Hepatocyte (in vitro differentiated cells): ENCODE data around the gene OTUD5.

Experiments
- CTCF ChIP-seq: fragments of 200-600 bp; sonication (generic); IDR thresholded peaks from 2 replicates; pipeline ENCODE4 v1.5.1; 2016; ENCODE audit warnings: antibody characterized with exemption, mild to moderate bottlenecking; ENCODE audit not compliant: poor library complexity
- EZH2 ChIP-seq: fragments of 200-600 bp; sonication (generic); IDR thresholded peaks from 2 replicates; pipeline ENCODE4 v1.6.1; 2016; ENCODE audit warnings: antibody characterized with exemption, mild to moderate bottlenecking, borderline replicate concordance
- EZH2phosphoT487 ChIP-seq: fragments of 200-600 bp; sonication (generic); IDR thresholded peaks from one replicate; pipeline ENCODE4 v1.6.1; 2018; ENCODE audit warnings: antibody characterized with exemption, mild to moderate bottlenecking, low read depth, moderate library complexity; ENCODE audit not compliant: unreplicated experiment, severe bottlenecking

DNA sequence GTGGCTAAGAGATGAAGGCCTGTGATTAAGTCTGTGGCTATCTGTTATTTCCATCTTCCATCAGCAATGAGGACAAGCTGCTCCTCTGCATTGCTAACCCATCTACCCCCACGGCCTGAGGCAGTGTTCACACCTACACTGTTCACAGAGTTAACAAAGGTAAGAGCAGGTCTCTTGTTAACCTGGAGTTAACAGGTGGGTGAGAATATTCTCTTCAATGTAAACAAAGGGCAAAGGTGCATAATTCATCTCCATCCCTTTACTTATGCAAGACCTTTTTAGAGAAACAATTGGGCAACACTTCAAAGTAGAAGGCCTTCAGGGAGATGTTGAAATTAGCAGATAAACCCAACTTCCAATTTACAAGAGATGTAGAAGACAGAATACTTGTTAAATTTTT lies 48.8 kb downstream of the OTUD5 start:
- TF ChIP-seq CTCF (no peak), EZH2 (no peak), EZH2phosphoT487 (no peak)
